ENCODE data around the gene CMTM7. TPM values are rescaled to one million over a fixed set of nuclear protein-coding genes. Genes with fewer than 3 reads are reported as not detected.
A peak's percentile ranks its signal among the peaks of the same experiment; 100 is the strongest.

Gene CMTM7
- total and polyA plus RNA-seq, 7 experiments from 2014 or later = 38.6 to 157 (median 53.0) TPM

- Mint-ChIP-seq H3K4me3 (peak overlapping the region in 9 of 10 donors; percentile 54 to 84 (median 73)), H3K27ac (peak overlapping the region; percentile 97 to 100 (median 99)), H3K27me3 (no peaks in the 10 kb centered on the region), H3K36me3 (peaks cover 0 to 16% (median 4%) of the 10 kb centered on the region in 5 donors), H3K4me1 (peaks cover 53 to 91% (median 84%) of the 10 kb centered on the region in 7 donors), H3K9me3 (peaks cover 0 to 5% (median 0%) of the 10 kb centered on the region in 11 donors)
- DNase-seq (peak in 4 of 9 donors; percentile 32 to 59 (median 42)), ATAC-seq (no peak)
- peak overlapping the region; percentile 25 for H3K4me3 ChIP-seq (ENCODE audit: low read length)
- no peaks in the 10 kb centered on the region for H3K36me3 ChIP-seq (ENCODE audit: control insufficient read depth in 2 of 3, insufficient read depth in 3 of 3, low read length in 3 of 3)
- peak overlapping the region; percentile 84 for H3K27ac ChIP-seq (ENCODE audit: low read depth, low read length)
- peaks cover 68 to 85% of the 10 kb centered on the region in 2 donors for H3K4me1 ChIP-seq (ENCODE audit: control insufficient read depth in 2 of 2, insufficient read depth in 2 of 2, low read length in 2 of 2)
- intact Hi-C loops (cut with micrococcal nuclease) = loop anchor here (5.0 to 10.0 kb wide), 3 partner anchors 39 to 1816 kb away; partner anchors contain the start of gene CMTM7 (in 1 of the 2)
- CTCF ChIA-PET = no interaction called here
- POLR2A ChIA-PET = interaction anchor here (12.6 kb wide), 1 partner anchor 22 kb away, joined by 145 read pairs; no protein-coding TSS in a partner anchor
- H3K27me3 ChIP-seq (ENCODE audit: control insufficient read depth in 2 of 2, insufficient read depth in 2 of 2, low read length in 2 of 2) = no peaks in the 10 kb centered on the region
- no peaks in the 10 kb centered on the region for H3K9me3 ChIP-seq (ENCODE audit: control insufficient read depth in 2 of 3, low read length in 3 of 3)
These were observed 39.2 kb downstream of the CMTM7 start for GRCh38 chr3:32430900-32431299.

- peak overlapping the region; percentile 25 for H3K4me3 ChIP-seq (ENCODE audit: low read length)
- Mint-ChIP-seq H3K9me3 (peaks cover 0 to 5% (median 0%) of the 10 kb centered on the region in 11 donors), H3K4me3 (peak overlapping the region in 9 of 10 donors; percentile 18 to 84 (median 62)), H3K27me3 (no peaks in the 10 kb centered on the region), H3K4me1 (peaks cover 59 to 91% (median 86%) of the 10 kb centered on the region in 7 donors), H3K36me3 (peaks cover 0 to 16% (median 4%) of the 10 kb centered on the region in 5 donors), H3K27ac (peak overlapping the region; percentile 97 to 100 (median 99))
- H3K27me3 ChIP-seq (ENCODE audit: control insufficient read depth in 2 of 2, insufficient read depth in 2 of 2, low read length in 2 of 2) = no peaks in the 10 kb centered on the region
- ChIA-PET POLR2A (interaction anchor here (2.7 to 12.6 kb wide), 4 partner anchors 17 to 40 kb away, joined by 16 to 145 read pairs (median 26); partner anchors contain the start of gene CMTM7), CTCF (interaction anchor here (1.7 kb wide), 1 partner anchor 25 kb away, joined by 6 read pairs; no protein-coding TSS in a partner anchor)
- H3K36me3 ChIP-seq (ENCODE audit: control insufficient read depth in 2 of 3, insufficient read depth in 3 of 3, low read length in 3 of 3) = no peaks in the 10 kb centered on the region
- peaks cover 69 to 89% of the 10 kb centered on the region in 2 donors for H3K4me1 ChIP-seq (ENCODE audit: control insufficient read depth in 2 of 2, insufficient read depth in 2 of 2, low read length in 2 of 2)
- intact Hi-C loops (cut with micrococcal nuclease) = loop anchor here (5.0 to 10.0 kb wide), 3 partner anchors 39 to 1817 kb away; partner anchors contain the start of gene CMTM7 (in 1 of the 2)
- peak overlapping the region; percentile 84 for H3K27ac ChIP-seq (ENCODE audit: low read depth, low read length)
- H3K9me3 ChIP-seq (ENCODE audit: control insufficient read depth in 2 of 3, low read length in 3 of 3) = no peaks in the 10 kb centered on the region
- ATAC-seq = no peak
- no peak for DNase-seq
These were observed 39.8 kb downstream of the CMTM7 start for GRCh38 chr3:32431481-32431880.

- Mint-ChIP-seq H3K36me3 (peaks cover 0 to 16% (median 4%) of the 10 kb centered on the region in 5 donors), H3K27ac (peak overlapping the region; percentile 97 to 100 (median 99)), H3K9me3 (peaks cover 0 to 5% (median 0%) of the 10 kb centered on the region in 11 donors), H3K4me3 (peak overlapping the region; percentile 38 to 87 (median 82)), H3K4me1 (peaks cover 60 to 91% (median 86%) of the 10 kb centered on the region in 7 donors), H3K27me3 (no peaks in the 10 kb centered on the region)
- peak; percentile 0 for ATAC-seq
- ChIA-PET CTCF (interaction anchor here (1.2 to 2.3 kb wide), 5 partner anchors 8 to 57 kb away, joined by 5 to 10 read pairs (median 7); no protein-coding TSS in a partner anchor), POLR2A (interaction anchor here (0.6 to 12.6 kb wide), 17 partner anchors 9 to 254 kb away, joined by 3 to 145 read pairs (median 6); partner anchors contain the start of gene CMTM7)
- no peaks in the 10 kb centered on the region for H3K36me3 ChIP-seq (ENCODE audit: control insufficient read depth in 2 of 3, insufficient read depth in 3 of 3, low read length in 3 of 3)
- no peaks in the 10 kb centered on the region for H3K27me3 ChIP-seq (ENCODE audit: control insufficient read depth in 2 of 2, insufficient read depth in 2 of 2, low read length in 2 of 2)
- peak overlapping the region; percentile 39 for H3K4me3 ChIP-seq (ENCODE audit: low read length)
- no peak for DNase-seq
- peak overlapping the region; percentile 84 for H3K27ac ChIP-seq (ENCODE audit: low read depth, low read length)
- peaks cover 69 to 87% of the 10 kb centered on the region in 2 donors for H3K4me1 ChIP-seq (ENCODE audit: control insufficient read depth in 2 of 2, insufficient read depth in 2 of 2, low read length in 2 of 2)
- intact Hi-C loops (cut with micrococcal nuclease) = loop anchor here (5.0 to 10.0 kb wide), 3 partner anchors 40 to 1817 kb away; partner anchors contain the start of gene CMTM7 (in 1 of the 2)
- H3K9me3 ChIP-seq (ENCODE audit: control insufficient read depth in 2 of 3, low read length in 3 of 3) = no peaks in the 10 kb centered on the region
These were observed 40.5 kb downstream of the CMTM7 start for GRCh38 chr3:32432045-32432710.

GRCh38 chr3:32432711-32433530, 41.3 kb downstream of the CMTM7 start:
- no peaks in the 10 kb centered on the region for H3K36me3 ChIP-seq (ENCODE audit: control insufficient read depth in 2 of 3, insufficient read depth in 3 of 3, low read length in 3 of 3)
- intact Hi-C loops (cut with micrococcal nuclease) = loop anchor here (1.0 to 10.0 kb wide), 10 partner anchors 8 to 1818 kb away; partner anchors contain the start of gene CMTM7 (in 2 of the 2)
- CTCF ChIA-PET = interaction anchor here (0.7 to 2.3 kb wide), 7 partner anchors 9 to 61 kb away, joined by 3 to 10 read pairs (median 6); no protein-coding TSS in a partner anchor

GRCh38 chr3:32434206-32434605, 42.6 kb downstream of the CMTM7 start:
- Histone ChIP-seq H3K4me1 (ENCODE audit: control insufficient read depth in 2 of 2, insufficient read depth in 2 of 2, low read length in 2 of 2) (peaks cover 73 to 77% of the 10 kb centered on the region in 2 donors), H3K9me3 (ENCODE audit: control insufficient read depth in 2 of 3, low read length in 3 of 3) (no peaks in the 10 kb centered on the region), H3K4me3 (ENCODE audit: low read length) (no peak overlapping the region), H3K27ac (ENCODE audit: low read depth, low read length) (peak overlapping the region; percentile 84), H3K27me3 (ENCODE audit: control insufficient read depth in 2 of 2, insufficient read depth in 2 of 2, low read length in 2 of 2) (no peaks in the 10 kb centered on the region), H3K36me3 (ENCODE audit: control insufficient read depth in 2 of 3, insufficient read depth in 3 of 3, low read length in 3 of 3) (no peaks in the 10 kb centered on the region)
- no peak overlapping the region for H3K4me3 Mint-ChIP-seq
- peaks cover 0 to 21% (median 6%) of the 10 kb centered on the region in 5 donors for H3K36me3 Mint-ChIP-seq
- intact Hi-C loops (cut with micrococcal nuclease) = loop anchor here (5.0 to 10.0 kb wide), 3 partner anchors 42 to 1819 kb away; partner anchors contain the start of gene CMTM7 (in 1 of the 2)
- H3K4me1 Mint-ChIP-seq = peaks cover 48 to 88% (median 82%) of the 10 kb centered on the region in 7 donors
- H3K27me3 Mint-ChIP-seq = no peaks in the 10 kb centered on the region
- H3K27ac Mint-ChIP-seq = peak overlapping the region in 7 of 9 donors; percentile 71 to 100 (median 98)
- no peak for DNase-seq
- H3K9me3 Mint-ChIP-seq = peaks cover 0 to 7% (median 0%) of the 10 kb centered on the region in 11 donors
- ChIA-PET POLR2A (interaction anchor here (0.5 to 12.6 kb wide), 10 partner anchors 10 to 69 kb away, joined by 3 to 145 read pairs (median 10); partner anchors contain the start of gene CMTM7), CTCF (interaction anchor here (1.8 to 2.3 kb wide), 2 partner anchors 10 to 59 kb away, joined by 9 to 10 read pairs; no protein-coding TSS in a partner anchor)
- ATAC-seq = no peak

More at GRCh38 chr3:32432711-32433530, 41.3 kb downstream of the CMTM7 start:
- H3K9me3 Mint-ChIP-seq = peaks cover 0 to 5% (median 0%) of the 10 kb centered on the region in 11 donors
- H3K27ac ChIP-seq (ENCODE audit: low read depth, low read length) = peak overlapping the region; percentile 84
- POLR2A ChIA-PET = interaction anchor here (0.6 to 12.6 kb wide), 23 partner anchors 10 to 255 kb away, joined by 3 to 145 read pairs (median 3); partner anchors contain the start of gene CMTM7
- peaks cover 53 to 88% (median 82%) of the 10 kb centered on the region in 7 donors for H3K4me1 Mint-ChIP-seq
- peaks cover 0 to 14% (median 4%) of the 10 kb centered on the region in 5 donors for H3K36me3 Mint-ChIP-seq
- peak overlapping the region; percentile 97 to 100 (median 99) for H3K27ac Mint-ChIP-seq
- peak in 7 of 9 donors; percentile 58 to 76 (median 70) for DNase-seq
- peak overlapping the region; percentile 39 for H3K4me3 ChIP-seq (ENCODE audit: low read length)
- no peaks in the 10 kb centered on the region for H3K9me3 ChIP-seq (ENCODE audit: control insufficient read depth in 2 of 3, low read length in 3 of 3)
- no peaks in the 10 kb centered on the region for H3K27me3 Mint-ChIP-seq
- H3K27me3 ChIP-seq (ENCODE audit: control insufficient read depth in 2 of 2, insufficient read depth in 2 of 2, low read length in 2 of 2) = no peaks in the 10 kb centered on the region
- H3K4me1 ChIP-seq (ENCODE audit: control insufficient read depth in 2 of 2, insufficient read depth in 2 of 2, low read length in 2 of 2) = peaks cover 64 to 80% of the 10 kb centered on the region in 2 donors
- ATAC-seq = peak; percentile 58
- peak overlapping the region; percentile 70 to 87 (median 82) for H3K4me3 Mint-ChIP-seq

All from naive thymus-derived CD4-positive, alpha-beta T cell (primary cell).